HG02973 (cell line): ENCODE results near the gene STUM.
"Not testable (repeated sequence)": the region's sequence is repeated elsewhere in the genome, so short reads cannot be mapped to it uniquely, and the experiment has no call there.

Experiments used
- ATAC-seq: cut with Tn5 transposase; IDR thresholded peaks from one replicate; pipeline ENCODE4 v1.9.1; 2021; ENCODE audit warnings: moderate library complexity; ENCODE audit not compliant: unreplicated experiment

The STUM gene

DNA sequence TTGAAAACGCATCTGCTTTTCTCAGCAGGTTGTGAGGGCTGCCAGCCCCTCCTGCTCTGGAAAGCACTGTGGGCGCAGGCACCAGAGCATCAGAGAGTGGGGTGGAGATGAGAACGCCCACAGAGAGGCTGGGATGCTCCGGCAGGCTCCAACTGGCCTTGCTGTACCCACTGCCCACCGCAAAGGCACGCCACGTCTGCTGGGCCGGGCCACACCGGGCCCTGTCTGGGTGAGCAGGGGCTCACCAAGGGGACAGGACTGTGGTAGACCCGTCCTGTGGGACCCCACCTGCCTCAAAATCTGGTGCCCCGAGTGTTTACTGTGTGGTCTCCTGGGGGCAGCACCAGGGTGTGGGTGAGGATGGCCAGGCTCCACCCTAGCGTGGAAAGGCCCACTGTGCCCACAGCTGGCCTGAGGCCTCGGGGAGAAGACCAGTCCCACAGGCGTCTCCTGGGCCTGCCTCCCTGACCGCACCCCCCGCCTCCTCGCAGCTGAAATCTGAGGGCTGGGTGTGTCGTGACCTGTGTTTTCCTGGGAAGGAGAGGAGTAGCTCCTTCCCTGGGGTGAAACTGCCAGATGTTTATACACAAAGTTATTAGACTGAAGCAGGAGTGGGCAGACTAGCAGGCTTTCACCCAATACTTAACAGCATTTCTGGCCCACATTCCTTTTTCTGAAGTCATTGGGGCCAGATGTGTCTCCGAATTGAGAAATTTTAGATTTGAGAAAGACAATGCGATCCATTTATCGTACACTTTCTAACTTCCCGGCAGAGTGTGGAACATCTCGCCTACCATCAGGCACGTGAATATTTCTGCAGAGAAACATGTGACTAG, 53.8 kb downstream of the STUM start:
- ATAC-seq = no peak

DNA sequence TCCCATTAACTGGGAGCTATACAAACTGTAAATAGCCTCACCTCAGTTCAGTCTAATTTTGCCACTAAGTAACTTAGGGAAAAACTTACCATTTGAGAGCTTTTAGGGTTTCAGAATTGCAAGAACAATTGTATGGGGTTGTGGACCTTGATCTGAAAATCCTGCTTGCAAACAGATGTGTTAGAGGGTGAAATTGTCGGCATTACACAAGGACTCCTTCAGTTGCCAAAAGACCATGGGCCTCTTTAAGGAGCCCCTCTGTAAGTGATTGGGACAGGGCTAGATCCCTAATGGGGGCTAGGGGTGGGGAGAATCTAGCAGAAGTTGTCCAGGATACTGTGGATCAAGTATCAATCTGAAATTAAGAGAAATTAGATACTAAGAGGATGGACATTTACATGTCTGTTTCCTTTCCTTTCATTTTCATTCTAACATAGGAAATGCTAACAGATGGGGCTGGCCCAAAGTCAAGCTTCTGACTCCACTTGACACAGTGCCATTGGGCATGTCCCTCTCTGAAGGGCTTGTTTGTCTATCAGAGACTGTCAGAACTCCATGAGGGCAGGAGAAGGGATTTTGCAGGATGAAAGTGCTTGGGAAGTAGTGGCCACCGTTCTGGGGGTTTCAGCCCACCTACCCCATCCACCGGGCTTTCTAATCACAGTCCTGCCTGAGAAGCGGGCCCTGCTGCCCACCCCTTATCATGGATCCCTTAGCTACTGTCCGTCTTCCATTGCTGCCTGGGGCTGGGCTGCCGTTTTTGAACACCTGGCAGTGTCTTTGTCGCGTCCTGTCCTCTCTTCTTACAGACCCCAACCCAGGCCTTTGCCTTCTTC, 54.7 kb downstream of the STUM start:
- ATAC-seq = no peak

DNA sequence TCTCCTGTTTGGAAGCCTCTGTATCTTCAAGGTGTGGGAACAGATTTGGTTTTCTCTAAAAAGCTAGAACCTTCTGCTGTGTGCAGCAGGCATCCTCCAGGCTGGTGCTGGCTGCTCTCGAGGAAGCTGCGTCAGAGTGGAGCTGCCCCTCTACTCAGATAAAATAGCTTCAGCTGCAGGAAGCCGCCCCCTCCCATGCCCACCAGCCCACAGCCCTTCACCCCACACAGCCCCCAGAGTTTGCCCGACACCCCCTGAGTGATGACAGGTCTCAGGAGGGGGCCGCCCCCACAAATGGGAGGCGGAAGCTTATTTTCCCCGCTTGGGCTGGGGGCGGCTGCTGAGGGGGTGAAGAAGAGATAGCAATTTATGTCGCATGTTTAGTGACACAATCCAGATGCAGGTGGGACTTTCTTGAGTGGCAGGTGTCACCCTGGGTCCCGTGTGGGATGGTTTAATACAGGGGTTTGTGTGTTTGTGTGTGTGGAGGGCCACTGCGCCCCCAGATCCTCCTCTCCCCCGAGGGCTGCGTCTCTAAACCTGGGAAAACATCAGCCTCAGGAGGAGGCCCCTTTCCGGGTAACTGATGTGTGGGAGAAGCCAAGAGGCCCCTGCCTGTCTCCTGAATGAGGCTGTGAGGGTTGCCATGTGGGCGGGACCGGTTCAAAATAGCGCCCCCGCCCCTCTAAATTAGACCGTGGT, 55.4 kb downstream of the STUM start:
- no peak for ATAC-seq

DNA sequence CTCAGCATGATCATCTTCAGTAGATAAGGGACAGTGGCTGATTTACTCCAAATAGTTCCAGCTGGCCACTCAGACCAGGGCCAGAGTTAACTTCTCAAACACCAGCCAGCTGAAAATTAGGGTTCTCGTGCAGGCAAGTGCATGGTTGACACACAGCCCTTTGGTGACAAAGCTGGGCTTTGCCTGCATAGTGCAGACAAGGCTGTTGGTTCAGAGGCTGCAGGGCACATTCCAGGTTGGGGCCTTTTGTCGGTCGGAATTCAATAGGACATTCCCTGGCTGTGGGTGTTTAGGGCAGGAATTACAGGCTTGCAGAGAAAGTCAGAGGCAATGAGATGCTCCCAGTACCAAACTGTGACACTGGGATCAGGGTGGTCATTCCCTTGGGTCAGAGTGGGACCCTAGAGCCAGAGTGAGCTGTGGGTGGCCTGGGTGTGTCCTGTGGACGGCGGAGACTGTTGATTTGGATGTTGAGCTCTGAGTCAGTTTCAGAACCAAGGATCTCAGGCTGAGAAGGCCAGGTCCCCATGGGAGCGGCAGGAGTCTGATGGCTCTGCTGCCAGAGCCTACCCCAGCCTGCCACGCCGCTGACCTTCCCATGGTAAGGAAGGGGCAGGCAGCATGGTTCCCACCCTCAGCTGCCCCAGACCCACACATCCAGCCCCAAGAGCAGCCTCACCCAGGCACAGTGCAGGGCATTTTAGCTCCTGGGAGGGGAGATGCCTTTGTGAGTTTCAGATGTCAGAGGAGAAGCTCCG, 56.2 kb downstream of the STUM start:
- no peak for ATAC-seq

DNA sequence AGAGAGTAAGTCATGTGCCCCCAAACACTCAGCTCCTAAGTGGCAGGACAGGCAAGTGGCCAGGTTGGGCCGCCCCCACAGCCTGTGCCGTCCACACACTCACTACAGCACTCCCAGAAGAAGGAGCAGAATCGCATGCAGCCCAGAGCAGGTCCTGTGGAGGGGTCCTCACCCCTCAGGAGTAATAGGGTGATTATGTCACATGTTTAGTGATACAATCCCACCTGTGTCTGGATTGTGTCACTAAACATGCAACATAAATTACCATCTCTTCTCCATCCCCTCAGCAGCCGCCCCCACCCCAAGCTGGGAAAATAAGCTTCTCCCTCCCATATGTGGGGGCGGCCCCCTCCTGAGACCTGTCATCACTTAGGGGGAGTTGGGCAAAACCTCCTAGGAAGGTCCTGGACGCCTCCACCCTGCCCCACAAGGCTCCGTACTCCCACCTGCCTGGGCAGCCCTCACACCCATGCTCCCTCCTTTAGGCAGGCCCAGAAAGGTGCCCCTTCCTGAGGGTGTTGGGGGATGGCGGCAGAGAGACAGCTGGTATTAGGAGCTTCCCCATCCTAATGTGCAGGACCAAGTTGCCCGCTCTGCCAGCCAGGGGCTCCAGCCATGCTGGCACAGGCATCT, 56.9 kb downstream of the STUM start:
- ATAC-seq = no peak

DNA sequence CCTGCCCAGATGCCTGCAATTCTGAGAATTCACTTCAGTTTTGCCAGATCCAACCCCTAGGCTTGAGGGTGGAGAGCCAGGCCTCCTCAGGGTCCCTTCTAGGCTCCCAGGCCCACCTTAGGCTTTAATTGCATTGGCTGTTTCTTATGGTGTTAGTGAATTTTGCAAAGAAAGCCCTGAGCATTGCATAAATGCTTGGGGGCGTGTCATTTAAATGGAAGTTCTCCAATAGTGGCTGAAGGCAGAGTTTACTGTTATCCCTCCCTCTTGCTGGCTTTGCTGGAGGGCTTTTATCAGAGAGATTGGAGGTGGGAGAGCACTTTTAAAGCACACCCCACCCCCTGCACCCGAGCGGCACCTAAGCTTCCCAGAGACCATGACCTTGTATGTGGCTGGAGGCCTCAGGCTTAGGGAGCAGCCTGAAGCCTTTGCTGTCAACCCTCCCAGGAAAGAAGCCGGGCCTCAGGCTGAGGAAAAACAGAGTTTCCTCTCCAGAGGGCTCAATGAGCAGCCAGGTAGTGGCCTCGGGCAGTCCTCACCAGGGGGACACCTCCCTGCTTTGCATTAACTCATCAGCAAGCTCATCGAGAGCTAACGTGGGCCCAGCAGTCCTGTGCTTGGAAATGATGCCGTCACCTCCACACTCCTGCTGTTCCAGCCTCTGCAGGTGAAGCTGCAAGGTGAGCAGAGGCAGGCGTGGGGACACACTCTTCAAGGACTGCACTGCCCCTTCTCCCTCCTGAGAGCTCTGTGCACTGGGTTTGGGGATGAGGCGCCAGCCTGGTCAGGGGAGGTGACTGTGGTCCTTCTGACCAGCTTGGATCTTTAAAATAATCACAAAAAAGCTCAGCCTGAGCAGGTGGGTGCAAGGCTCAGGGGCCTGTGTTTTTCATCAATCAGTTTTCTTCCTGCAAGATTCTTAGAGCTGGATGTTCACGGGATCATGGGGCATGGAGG, 58.0 kb downstream of the STUM start:
- ATAC-seq = no peak

DNA sequence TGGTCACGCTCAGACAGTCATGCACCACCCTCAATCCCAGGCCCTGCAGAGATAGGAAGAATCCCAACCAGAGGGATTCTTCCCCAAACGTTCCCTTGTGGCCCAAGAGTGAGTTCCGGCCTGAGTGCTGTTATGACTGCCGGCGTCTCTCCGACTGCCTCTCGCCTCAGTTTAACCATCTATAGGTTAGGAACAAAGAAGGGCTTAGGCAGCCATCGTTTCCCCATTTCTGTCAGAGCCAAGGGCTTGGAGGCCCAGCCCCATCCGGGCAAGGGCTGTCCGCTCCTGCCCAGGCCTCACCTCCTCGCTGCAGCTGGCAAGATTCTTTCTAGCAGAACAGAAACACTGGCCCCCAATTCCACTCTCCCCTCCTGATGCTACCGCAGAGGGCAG, 58.7 kb downstream of the STUM start:
- ATAC-seq = no peak

DNA sequence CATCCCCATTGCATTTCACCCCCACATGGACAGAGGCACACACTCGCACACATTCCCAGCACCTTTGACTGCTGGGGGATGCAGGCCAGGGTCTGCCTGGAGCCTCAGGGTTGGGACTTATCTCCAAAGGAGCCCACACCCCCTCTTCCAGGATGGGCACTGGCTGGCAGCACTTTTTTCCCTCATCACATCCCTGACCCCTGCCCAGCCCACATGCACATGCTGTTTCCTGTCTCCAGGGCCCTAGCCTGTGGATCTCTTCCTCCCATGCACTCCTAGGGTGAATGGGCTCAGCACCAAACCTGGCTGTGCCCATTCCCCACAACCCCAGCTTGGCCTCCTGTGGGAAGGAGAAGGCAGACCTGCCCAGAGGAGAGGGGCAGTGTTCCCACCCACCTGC, 59.3 kb downstream of the STUM start:
- ATAC-seq = no peak

DNA sequence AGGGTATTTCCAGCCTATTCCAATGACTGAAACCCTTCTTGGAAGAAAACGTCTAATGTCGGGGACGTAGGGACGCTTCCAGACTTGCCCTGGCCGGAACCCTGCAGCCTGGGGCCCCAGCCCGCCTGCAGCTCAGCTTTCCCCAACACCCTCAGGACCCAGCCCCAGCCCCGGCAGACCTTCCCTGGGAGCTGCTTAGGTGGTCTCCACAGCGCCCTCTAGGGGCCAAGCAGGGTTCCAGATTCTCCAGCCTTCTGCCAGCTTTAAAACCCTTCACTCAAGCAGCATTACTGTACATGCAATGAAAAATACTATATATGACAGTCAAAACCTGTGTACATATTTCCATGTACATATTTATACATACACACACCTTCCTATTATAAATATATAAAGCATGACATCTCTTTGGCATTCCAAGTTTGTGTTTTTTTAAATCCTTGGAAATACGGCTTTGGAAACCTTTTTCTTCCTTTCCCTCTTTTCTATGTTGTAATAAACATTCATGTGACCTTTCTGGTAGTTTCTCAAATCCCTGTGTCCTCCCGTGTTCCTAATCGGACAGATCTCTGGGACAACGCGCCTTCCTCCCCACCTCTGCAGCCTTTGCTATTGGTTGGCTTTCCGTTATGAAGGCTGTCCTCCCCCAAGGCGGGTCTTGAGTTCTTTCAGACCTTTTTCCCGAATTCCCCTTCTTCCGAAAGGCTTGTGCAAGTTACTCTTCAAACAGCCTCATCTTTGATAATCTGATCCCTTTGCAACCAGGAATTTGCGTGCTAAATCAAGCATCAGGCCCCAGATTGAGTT, 60.3 kb downstream of the STUM start:
- ATAC-seq = peak; percentile 76

DNA sequence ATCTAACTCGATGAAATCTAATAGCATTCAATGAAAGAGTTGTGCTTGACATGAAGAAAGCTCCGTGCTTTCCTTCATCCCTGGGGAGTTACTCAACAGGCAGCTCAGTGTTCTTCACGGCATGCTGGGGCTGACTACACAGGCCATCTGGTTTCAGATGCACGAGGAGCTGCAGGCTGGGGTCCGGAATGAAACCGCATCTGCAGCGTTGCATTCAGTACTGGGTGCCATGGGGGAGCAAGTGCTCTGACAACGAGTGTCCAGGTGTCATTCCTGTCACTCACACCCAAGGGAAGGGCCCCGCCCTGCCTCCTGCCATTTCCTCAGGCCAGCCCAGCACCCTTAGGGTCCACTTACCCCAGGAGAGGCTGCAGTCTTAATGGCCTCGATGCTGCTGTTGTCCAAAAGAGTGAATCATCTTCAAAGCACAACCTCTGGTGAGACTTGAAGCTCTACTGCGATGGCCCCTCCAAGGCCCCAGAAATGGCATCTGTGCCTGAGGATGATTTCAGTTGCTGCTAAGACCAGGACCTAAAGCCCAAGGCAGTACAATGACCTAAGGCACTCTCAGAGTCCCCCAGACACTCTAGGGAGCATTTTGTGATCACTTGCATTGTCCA, 61.4 kb downstream of the STUM start:
- no peak for ATAC-seq

DNA sequence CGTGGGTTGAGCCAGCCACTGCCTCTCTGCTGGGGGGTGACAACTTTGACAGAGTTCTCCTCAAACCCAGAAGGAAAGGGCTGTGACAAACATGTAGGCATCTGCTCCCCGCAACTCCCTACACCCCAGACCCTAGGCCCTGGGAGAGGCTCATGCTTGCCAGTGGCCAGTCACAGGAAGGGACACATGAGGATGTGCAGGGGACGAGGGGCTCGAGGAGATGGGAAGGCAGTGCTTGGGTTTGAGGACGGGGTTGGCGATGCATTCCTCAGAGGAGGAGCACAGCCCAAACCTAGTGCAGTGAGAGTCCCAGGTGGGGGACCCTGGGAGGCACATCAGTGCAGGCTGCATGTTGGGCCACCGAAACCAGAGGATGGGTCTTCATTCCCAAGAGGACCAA, 62.1 kb downstream of the STUM start:
- no peak for ATAC-seq

DNA sequence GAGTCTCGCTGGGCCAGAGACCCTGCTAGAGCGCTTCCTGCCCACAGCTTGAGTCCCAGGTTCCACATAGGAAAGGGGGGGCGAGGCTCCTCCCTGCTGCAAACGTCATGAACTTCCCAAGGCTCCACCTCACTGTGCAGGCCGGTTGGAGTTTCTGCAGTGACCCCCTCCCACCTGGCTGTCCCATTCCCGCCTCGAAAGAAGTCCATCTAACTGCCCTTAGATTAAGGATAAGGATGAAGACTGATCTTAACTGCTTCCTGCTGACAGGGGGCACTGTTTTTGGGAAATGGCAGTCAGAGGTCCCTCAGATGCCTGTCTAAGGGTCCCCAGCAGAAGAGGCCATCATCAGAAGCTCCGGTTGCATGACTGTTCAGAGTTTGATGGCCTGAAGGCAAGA, 62.7 kb downstream of the STUM start:
- no peak for ATAC-seq

DNA sequence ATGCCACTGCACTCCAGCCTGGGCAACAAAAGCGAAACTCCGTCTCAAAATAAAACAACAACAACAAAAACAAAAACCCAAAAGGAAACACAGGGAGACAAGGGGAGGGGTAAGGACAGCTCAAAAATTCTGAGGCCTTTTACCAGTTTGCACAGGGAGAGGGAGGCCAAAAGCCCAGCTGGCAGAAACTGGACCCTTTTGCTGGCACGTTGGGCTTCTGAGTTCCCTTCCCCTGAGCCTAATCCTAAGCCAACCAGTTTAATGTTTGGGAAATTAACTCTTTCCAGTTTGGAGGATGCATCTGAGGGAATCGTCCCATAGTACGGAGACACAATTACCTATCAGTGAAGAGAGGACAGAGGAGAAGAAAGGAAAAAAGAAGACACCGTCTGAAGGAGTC, 63.4 kb downstream of the STUM start:
- ATAC-seq = not testable (repeated sequence)

DNA sequence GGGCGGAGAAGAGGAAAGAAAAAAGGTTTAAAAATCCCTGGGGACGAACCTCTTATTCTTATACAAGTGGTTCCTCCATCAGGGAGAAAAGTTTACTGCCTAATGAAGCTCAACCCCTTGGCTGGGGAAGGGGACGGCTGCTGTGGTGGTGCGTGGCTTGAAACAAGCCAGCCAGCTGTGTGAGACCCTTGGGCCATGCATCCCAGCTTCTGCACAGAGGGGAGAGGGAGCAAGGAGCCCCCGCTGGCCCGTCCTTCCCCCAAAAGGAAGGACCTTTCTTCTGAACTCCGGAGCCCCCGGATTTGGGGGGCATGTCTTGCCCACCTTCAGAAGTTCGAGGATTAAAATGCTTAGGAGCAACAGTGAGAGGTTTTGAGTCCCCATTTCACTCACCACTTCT, 67.3 kb downstream of the STUM start:
- ATAC-seq = no peak

DNA sequence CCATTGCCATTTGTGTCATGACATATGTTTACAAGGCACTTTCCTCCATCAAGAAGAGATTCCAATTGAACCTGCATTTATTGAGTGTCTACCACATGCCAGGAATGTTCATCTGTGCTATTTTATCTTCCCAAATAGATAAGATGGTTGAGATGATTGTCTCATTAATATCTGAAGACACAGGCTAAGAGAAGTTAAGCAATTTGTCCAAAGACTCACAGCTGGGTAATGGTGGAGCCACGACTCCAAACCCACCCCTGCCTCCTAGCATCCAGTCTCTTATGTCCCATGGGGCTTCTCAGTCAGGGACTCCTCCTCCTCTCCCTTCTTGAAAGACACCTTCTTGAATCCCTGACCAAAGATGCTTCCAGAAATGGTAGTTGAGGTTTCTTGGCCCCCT, 68.1 kb downstream of the STUM start:
- no peak for ATAC-seq

DNA sequence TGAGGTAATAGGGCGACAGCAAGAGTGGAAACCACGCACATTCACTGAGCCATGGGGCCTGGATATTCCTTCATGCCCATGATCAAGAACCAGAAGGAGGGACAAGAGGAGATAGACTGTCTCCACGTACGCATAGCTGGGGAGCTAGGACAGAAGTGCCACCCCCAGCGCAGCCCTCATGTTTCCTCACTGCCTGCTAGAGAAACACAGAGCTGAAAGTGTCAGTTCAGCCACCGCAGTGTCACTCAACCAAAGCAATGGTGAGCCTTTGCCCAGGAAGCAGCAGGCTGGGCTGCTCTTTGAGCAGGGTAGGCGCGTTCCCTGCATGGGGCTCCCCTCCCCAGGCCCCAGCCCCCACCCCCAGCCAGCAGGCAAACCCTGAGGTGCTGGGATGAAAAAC, 68.5 kb downstream of the STUM start:
- ATAC-seq = no peak

DNA sequence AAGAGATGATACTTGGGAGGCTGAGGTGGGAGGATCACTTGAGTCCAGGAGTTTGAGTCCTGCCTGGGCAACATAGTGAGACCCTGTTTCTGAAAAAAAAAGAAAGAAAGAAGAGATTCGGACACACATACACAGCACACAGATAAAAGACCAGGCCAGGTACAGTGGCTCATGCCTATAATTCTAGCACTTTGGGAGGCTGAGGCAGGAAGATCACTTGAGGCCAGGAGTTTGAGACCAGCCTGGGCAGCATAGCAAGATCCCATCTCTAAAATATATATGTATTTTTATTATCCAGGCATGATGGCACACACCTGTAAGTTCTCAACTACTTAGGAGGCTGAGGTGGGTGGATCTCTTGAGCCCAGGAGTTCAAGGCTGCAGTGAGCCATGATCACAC, 69.2 kb downstream of the STUM start:
- ATAC-seq = not testable (repeated sequence)

DNA sequence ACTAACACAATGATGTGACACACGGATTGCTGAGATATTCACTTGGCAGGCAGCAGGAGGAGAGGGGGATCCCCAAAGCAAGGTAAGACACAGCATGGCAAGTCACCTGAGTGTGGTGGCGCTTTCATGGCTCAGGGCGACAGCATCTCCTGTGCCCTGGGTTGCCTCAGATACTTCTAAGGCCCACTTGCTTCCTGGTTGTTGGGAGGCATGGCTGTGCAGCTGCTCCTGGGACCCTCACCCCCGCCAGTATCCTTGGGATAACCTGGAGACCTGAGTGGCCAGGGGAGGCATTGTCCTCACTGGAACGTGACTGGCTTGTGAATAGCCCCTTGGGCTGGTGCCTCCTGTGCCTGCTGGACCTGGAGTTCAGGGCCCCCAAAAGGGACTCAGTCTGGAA, 69.8 kb downstream of the STUM start:
- ATAC-seq = no peak
